ENCODE results near the gene TMEM233. TPM values are rescaled to one million over a fixed set of nuclear protein-coding genes. Genes with fewer than 3 reads are reported as not detected.
A peak's percentile ranks its signal among the peaks of the same experiment; 100 is the strongest.

TMEM233 gene
- total RNA-seq, 1 experiment from 2014 or later = not detected

DNA sequence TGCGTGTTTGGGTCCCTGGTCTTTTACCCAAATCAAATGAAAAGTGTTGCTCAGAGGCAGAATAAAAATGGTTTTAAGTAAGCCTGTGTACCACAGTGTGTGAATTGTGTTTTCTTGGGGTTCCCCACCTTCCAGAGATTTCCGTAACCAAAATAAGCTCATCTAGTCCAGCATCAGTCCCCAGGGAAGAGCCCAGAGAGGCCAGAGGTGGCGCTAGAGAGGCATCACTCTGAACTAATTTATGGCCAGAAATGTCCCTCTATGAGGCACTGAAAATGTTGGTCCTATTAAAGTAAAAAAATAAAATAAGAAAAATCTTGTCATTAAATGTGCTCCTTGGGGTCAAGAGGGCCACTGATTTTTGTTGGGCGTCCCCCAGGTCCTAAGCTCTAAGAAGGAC lies 49.4 kb downstream of the TMEM233 start:
- TF ChIP-seq, protein P1, sequence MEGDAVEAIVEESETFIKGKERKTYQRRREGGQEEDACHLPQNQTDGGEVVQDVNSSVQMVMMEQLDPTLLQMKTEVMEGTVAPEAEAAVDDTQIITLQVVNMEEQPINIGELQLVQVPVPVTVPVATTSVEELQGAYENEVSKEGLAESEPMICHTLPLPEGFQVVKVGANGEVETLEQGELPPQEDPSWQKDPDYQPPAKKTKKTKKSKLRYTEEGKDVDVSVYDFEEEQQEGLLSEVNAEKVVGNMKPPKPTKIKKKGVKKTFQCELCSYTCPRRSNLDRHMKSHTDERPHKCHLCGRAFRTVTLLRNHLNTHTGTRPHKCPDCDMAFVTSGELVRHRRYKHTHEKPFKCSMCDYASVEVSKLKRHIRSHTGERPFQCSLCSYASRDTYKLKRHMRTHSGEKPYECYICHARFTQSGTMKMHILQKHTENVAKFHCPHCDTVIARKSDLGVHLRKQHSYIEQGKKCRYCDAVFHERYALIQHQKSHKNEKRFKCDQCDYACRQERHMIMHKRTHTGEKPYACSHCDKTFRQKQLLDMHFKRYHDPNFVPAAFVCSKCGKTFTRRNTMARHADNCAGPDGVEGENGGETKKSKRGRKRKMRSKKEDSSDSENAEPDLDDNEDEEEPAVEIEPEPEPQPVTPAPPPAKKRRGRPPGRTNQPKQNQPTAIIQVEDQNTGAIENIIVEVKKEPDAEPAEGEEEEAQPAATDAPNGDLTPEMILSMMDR (IDR thresholded peaks at IDR 0.05; ENCODE audit: unreplicated experiment) = peak; percentile 19
- no peaks in the 10 kb centered on the region for H3K36me3 Mint-ChIP-seq (ENCODE audit: insufficient read depth, unreplicated experiment)
- intact Hi-C loops (cut with micrococcal nuclease) = no loop called here
- no peaks in the 10 kb centered on the region for H3K4me1 Mint-ChIP-seq (ENCODE audit: insufficient read depth, unreplicated experiment)
- H3K4me3 Mint-ChIP-seq (ENCODE audit: unreplicated experiment) = no peak overlapping the region
- CTCF ChIA-PET = interaction anchor here (0.6 to 1.8 kb wide), 7 partner anchors 9 to 1238 kb away, joined by 3 to 8 read pairs (median 3); partner anchors contain the start of gene PRKAB1
- no peak overlapping the region for H3K27ac Mint-ChIP-seq (ENCODE audit: low read depth, unreplicated experiment)
- H3K27me3 Mint-ChIP-seq (ENCODE audit: insufficient read depth, unreplicated experiment) = peaks cover 35% of the 10 kb centered on the region
- no peak for DNase-seq (ENCODE audit: unreplicated experiment)
- POLR2A ChIA-PET = interaction anchor here (0.7 kb wide), 1 partner anchor 931 kb away, joined by 3 read pairs; no protein-coding TSS in a partner anchor
- H3K9me3 Mint-ChIP-seq (ENCODE audit: unreplicated experiment) = no peaks in the 10 kb centered on the region
- no TSS peak for BruUV-seq (replicated peaks)

DNA sequence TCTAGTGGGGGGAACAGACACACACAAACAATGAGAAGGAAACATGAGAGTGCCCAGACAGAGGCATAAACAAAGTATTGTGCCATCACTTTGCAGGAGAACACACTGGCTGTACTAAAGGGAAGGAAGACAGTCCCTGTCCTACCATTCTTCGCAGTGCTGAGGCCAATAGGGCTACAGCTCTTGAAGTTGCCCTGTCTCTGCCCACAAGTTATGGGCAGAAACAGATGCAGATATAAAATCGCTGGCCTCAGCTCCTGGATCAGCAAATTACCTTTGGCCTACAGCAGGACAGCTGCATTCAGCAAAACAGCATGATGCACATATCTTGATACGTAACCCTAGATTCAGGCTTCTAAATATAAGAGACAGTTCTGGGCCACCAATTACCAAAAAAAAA lies 51.4 kb downstream of the TMEM233 start:
- ChIA-PET POLR2A (no interaction called here), CTCF (no interaction called here)
- intact Hi-C loops (cut with micrococcal nuclease) = loop anchor here (5.0 kb wide), 1 partner anchor 203 kb away; no protein-coding TSS in a partner anchor
- H3K27me3 Mint-ChIP-seq (ENCODE audit: insufficient read depth, unreplicated experiment) = peaks cover 22% of the 10 kb centered on the region
- no peak overlapping the region for H3K27ac Mint-ChIP-seq (ENCODE audit: low read depth, unreplicated experiment)
- H3K4me1 Mint-ChIP-seq (ENCODE audit: insufficient read depth, unreplicated experiment) = no peaks in the 10 kb centered on the region
- H3K36me3 Mint-ChIP-seq (ENCODE audit: insufficient read depth, unreplicated experiment) = no peaks in the 10 kb centered on the region
- no peaks in the 10 kb centered on the region for H3K9me3 Mint-ChIP-seq (ENCODE audit: unreplicated experiment)
- BruUV-seq (replicated peaks) = no TSS peak
- DNase-seq (ENCODE audit: unreplicated experiment) = no peak
- TF ChIP-seq, protein P1 (IDR thresholded peaks at IDR 0.05; ENCODE audit: unreplicated experiment) = no peak
- H3K4me3 Mint-ChIP-seq (ENCODE audit: unreplicated experiment) = no peak overlapping the region

DNA sequence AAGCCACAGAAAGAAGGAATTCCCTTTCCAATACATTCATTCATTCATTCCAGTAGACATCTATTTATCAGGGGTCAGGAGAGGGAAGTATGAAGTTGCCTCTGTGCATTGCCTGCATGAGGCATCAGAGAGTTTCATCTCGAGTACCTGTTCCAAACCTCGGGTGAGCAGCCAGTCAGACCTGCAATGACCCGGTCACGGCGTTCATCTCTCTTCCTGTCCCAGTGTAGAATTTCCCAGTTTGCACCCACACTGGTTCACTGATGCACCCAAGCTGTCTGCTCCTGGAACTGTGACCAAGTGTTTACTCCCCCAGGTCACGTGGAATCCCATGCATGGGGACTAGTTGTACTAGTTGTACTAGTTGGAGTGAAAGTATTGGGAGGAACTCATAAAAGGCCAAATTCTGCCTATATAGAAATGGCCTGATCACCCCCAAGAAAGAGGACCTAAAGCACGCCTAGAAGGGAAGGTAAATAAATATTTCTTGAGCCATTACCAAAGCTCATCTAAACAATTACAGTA lies 52.0 kb downstream of the TMEM233 start:
- no peak for DNase-seq (ENCODE audit: unreplicated experiment)
- intact Hi-C loops (cut with micrococcal nuclease) = loop anchor here (5.0 kb wide), 1 partner anchor 203 kb away; no protein-coding TSS in a partner anchor
- H3K36me3 Mint-ChIP-seq (ENCODE audit: insufficient read depth, unreplicated experiment) = no peaks in the 10 kb centered on the region
- no peak overlapping the region for H3K4me3 Mint-ChIP-seq (ENCODE audit: unreplicated experiment)
- peaks cover 16% of the 10 kb centered on the region for H3K27me3 Mint-ChIP-seq (ENCODE audit: insufficient read depth, unreplicated experiment)
- ChIA-PET CTCF (interaction anchor here (0.7 to 1.6 kb wide), 2 partner anchors 16 to 1210 kb away, joined by 3 to 4 read pairs; no protein-coding TSS in a partner anchor), POLR2A (no interaction called here)
- no peak overlapping the region for H3K27ac Mint-ChIP-seq (ENCODE audit: low read depth, unreplicated experiment)
- H3K9me3 Mint-ChIP-seq (ENCODE audit: unreplicated experiment) = no peaks in the 10 kb centered on the region
- no TSS peak for BruUV-seq (replicated peaks)
- no peaks in the 10 kb centered on the region for H3K4me1 Mint-ChIP-seq (ENCODE audit: insufficient read depth, unreplicated experiment)
- TF ChIP-seq, protein P1 (IDR thresholded peaks at IDR 0.05; ENCODE audit: unreplicated experiment) = no peak

DNA sequence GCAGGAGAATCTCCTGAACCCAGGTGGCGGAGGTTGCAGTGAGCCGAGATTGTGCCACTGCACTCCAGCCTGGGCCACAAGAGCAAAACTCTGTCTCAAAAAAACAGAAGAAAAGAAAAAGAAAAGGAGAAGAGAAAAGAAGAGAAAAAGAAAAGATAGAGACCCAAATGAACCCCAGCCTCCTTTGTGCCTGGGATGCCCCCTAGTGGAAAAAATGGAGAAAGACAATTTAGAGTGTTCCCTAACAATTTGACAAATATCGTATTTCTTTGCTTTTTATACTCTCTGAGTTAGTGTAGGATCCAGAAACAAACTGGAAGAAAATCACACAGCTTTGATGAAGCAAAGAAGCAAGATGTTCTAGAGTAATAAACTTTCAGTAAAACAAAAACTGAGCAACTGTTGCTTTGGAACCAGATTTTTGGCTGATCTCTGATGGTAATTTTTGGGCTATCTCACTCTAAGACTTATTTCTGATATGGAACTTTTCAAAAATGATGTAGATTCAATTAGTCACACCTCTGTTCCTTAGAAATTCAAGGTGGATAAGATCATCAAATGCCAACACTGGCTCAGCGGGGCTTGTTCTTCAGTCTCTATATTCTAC lies 55.7 kb downstream of the TMEM233 start:
- POLR2A ChIA-PET = no interaction called here
- BruUV-seq (replicated peaks) = no TSS peak
- Mint-ChIP-seq H3K27ac (ENCODE audit: low read depth, unreplicated experiment) (no peak overlapping the region), H3K4me3 (ENCODE audit: unreplicated experiment) (no peak overlapping the region), H3K4me1 (ENCODE audit: insufficient read depth, unreplicated experiment) (no peaks in the 10 kb centered on the region), H3K9me3 (ENCODE audit: unreplicated experiment) (no peaks in the 10 kb centered on the region), H3K36me3 (ENCODE audit: insufficient read depth, unreplicated experiment) (no peaks in the 10 kb centered on the region), H3K27me3 (ENCODE audit: insufficient read depth, unreplicated experiment) (peaks cover 12% of the 10 kb centered on the region)
- CTCF ChIA-PET = interaction anchor here (0.5 to 2.1 kb wide), 16 partner anchors 9 to 1246 kb away, joined by 3 to 12 read pairs (median 4); partner anchors contain the start of gene TMEM233
- intact Hi-C loops (cut with micrococcal nuclease) = loop anchor here (1.0 to 5.0 kb wide), 2 partner anchors 104 to 207 kb away; no protein-coding TSS in a partner anchor
- TF ChIP-seq, protein P1 (IDR thresholded peaks at IDR 0.05; ENCODE audit: unreplicated experiment) = peak; percentile 76
- DNase-seq (ENCODE audit: unreplicated experiment) = peak; percentile 44

Data from MCF 10A (cell line).